ENCODE results near the gene SAXO1. TPM values are rescaled to one million over a fixed set of nuclear protein-coding genes. Genes with fewer than 3 reads are reported as not detected.

Gene SAXO1
- total RNA-seq, 4 donors from 2014 or later: not detected

DNA sequence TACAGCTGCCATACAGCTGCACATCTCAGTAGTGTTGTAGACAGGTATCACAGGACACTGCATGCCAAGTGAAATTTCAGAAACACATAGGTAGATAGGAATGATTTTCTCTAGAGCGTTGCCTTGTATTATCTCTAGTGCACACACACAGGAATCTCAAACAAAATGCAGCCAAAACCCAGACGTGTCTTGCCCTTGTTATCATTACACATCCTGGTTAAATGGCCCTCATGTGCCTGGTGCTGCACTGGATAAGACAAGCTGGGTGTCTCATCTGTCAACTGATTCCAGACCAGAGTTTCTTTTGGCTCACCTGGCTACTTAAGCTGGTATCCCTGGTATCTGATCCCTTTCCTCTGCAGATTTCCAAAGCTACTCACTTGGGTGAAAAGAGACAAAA lies 59.7 kb downstream of the SAXO1 start:
- H3K36me3 ChIP-seq: no peaks in the 10 kb centered on the region
- H3K27me3 ChIP-seq: no peaks in the 10 kb centered on the region
- H3K4me1 ChIP-seq: peaks cover 0 to 6% (median 0%) of the 10 kb centered on the region in 4 donors
- TF ChIP-seq POLR2A (IDR thresholded peaks at IDR 0.05): no peak
- TF ChIP-seq, protein P1, sequence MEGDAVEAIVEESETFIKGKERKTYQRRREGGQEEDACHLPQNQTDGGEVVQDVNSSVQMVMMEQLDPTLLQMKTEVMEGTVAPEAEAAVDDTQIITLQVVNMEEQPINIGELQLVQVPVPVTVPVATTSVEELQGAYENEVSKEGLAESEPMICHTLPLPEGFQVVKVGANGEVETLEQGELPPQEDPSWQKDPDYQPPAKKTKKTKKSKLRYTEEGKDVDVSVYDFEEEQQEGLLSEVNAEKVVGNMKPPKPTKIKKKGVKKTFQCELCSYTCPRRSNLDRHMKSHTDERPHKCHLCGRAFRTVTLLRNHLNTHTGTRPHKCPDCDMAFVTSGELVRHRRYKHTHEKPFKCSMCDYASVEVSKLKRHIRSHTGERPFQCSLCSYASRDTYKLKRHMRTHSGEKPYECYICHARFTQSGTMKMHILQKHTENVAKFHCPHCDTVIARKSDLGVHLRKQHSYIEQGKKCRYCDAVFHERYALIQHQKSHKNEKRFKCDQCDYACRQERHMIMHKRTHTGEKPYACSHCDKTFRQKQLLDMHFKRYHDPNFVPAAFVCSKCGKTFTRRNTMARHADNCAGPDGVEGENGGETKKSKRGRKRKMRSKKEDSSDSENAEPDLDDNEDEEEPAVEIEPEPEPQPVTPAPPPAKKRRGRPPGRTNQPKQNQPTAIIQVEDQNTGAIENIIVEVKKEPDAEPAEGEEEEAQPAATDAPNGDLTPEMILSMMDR (IDR thresholded peaks at IDR 0.05): no peak
- H3K9me3 ChIP-seq: no peaks in the 10 kb centered on the region
- no peak overlapping the region for H3K27ac ChIP-seq
- no peak overlapping the region for H3K4me3 ChIP-seq
- no peak for DNase-seq

DNA sequence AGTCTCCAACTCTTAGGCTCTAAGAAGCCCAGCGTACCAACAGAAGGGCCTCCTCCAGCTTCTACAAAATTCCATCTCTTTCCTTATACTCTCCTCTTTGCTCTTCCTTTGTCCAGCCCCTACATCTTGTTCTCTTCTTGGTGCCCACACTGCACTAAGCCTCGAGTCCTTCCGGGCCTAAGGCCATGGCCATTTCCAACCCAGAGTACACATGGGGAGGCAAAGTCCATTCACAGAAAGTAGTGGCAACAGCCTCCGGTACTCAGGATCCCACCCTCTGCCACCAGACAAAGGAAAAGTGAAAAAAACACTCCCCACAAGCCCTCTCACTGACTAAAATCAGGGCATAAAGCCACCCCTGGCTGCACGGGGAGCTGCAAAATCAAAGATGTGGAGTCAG lies 60.3 kb downstream of the SAXO1 start:
- peaks cover 0 to 6% (median 0%) of the 10 kb centered on the region in 4 donors for H3K4me1 ChIP-seq
- H3K36me3 ChIP-seq: no peaks in the 10 kb centered on the region
- no peak for DNase-seq
- H3K9me3 ChIP-seq: no peaks in the 10 kb centered on the region
- H3K27ac ChIP-seq: no peak overlapping the region
- H3K4me3 ChIP-seq: no peak overlapping the region
- H3K27me3 ChIP-seq: no peaks in the 10 kb centered on the region
- TF ChIP-seq, protein P1 (IDR thresholded peaks at IDR 0.05): no peak
- TF ChIP-seq POLR2A (IDR thresholded peaks at IDR 0.05): no peak

DNA sequence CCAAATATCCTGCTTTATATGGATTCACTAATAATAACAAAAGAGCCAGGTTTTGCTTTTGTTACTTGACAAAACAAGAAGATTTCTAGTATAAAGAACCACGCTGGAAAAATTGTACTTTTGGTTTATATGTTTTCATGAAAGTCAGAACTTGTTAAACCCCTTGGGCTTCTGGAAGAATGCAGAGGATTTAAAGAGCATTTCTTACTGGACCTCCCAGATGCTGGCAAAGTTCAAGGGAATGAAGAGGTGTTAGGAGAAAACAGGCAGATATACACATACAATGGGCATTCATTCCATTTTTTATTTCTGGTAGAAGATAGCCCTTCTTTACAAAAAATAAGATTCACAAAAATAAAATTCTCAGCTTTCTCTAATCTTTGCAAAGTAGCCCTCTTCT lies 61.1 kb downstream of the SAXO1 start:
- Histone ChIP-seq H3K36me3 (no peaks in the 10 kb centered on the region), H3K4me3 (no peak overlapping the region), H3K4me1 (peaks cover 0 to 5% (median 0%) of the 10 kb centered on the region in 4 donors), H3K27ac (no peak overlapping the region), H3K9me3 (no peaks in the 10 kb centered on the region), H3K27me3 (no peaks in the 10 kb centered on the region)
- TF ChIP-seq, protein P1 (IDR thresholded peaks at IDR 0.05): no peak
- no peak for TF ChIP-seq POLR2A (IDR thresholded peaks at IDR 0.05)
- DNase-seq: no peak

DNA sequence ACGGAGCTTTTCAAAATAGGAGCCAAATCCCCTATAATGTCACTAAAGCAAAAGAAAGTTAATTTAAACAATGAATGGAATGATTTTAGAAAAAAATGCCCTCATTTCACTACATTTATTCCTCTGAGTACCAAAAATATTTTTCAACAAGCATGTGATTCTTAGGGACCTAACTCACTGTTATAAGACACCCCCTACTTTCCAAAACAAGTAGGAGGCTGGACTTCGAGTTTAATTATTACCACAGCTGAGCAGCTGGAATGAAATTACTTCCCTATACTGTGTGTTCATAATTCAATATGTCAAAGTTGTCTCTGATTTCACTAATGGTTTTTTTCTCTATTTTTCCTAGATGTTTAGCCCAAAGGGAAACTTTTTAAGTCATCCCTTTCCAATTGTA lies 61.6 kb downstream of the SAXO1 start:
- no peak overlapping the region for H3K27ac ChIP-seq
- H3K9me3 ChIP-seq: no peaks in the 10 kb centered on the region
- H3K4me1 ChIP-seq: no peaks in the 10 kb centered on the region
- H3K4me3 ChIP-seq: no peak overlapping the region
- TF ChIP-seq, protein P1 (IDR thresholded peaks at IDR 0.05): no peak
- no peak for TF ChIP-seq POLR2A (IDR thresholded peaks at IDR 0.05)
- no peaks in the 10 kb centered on the region for H3K27me3 ChIP-seq
- H3K36me3 ChIP-seq: no peaks in the 10 kb centered on the region
- no peak for DNase-seq

DNA sequence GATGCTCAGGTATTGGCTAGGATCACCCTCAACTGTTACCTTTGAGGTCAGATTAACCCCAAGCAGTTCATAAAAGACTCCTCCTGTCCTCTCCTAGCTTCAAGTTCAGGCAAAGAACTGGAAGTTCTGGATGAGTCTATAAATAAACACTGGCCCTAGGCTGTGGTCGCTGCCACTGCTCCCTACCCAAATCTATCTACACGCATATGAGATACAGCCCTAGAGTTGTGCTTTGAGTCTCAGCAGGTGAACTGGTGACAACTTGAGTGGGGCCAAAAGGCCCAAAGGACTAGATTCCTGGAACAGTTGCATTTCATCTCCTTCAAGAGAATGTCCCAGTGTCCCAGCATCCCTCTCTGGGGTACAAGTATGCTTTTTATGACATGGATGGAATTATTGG lies 62.6 kb downstream of the SAXO1 start:
- no peak for DNase-seq
- Histone ChIP-seq H3K27me3 (no peaks in the 10 kb centered on the region), H3K4me1 (no peaks in the 10 kb centered on the region), H3K27ac (no peak overlapping the region), H3K9me3 (no peaks in the 10 kb centered on the region), H3K36me3 (no peaks in the 10 kb centered on the region), H3K4me3 (no peak overlapping the region)
- no peak for TF ChIP-seq POLR2A (IDR thresholded peaks at IDR 0.05)
- TF ChIP-seq, protein P1 (IDR thresholded peaks at IDR 0.05): no peak

DNA sequence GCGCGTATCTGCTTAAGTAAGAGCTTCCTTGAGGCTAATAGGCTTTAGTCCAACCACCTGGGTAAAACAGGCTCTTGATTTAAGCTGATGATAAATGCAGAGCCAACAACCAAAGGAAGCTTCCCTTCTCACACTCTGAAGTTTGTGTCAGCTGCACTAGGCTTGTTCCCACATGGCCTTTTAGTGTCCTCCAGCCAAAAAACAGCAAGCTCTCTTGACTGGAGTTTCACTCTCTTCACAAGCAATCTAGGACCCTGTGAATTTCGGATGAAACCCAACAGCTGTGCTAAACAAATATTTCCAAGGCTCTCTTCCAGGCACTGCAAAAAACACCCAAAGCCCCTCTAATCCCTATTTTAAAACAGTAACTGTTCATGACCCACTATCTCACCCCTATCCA lies 63.9 kb downstream of the SAXO1 start:
- no peaks in the 10 kb centered on the region for H3K36me3 ChIP-seq
- TF ChIP-seq POLR2A (IDR thresholded peaks at IDR 0.05): no peak
- TF ChIP-seq, protein P1 (IDR thresholded peaks at IDR 0.05): no peak
- H3K9me3 ChIP-seq: no peaks in the 10 kb centered on the region
- DNase-seq: no peak
- no peak overlapping the region for H3K27ac ChIP-seq
- H3K4me3 ChIP-seq: no peak overlapping the region
- no peaks in the 10 kb centered on the region for H3K4me1 ChIP-seq
- no peaks in the 10 kb centered on the region for H3K27me3 ChIP-seq
